SIG-M5 (cell line): ENCODE data around the gene HSPA2.

ENCODE experiments used
- DNase-seq: peaks from one replicate; lab custom pipeline; 2025; lab: John Stamatoyannopoulos, UW

HSPA2 gene

GRCh38 chr14:64540208-64541202, at the start of gene HSPA2:
Gene HSPA2 (plus strand): TSS chr14:64540741. CDS start chr14:64540850, 109 bp downstream.
- peak; percentile 42 for DNase-seq

DNA sequence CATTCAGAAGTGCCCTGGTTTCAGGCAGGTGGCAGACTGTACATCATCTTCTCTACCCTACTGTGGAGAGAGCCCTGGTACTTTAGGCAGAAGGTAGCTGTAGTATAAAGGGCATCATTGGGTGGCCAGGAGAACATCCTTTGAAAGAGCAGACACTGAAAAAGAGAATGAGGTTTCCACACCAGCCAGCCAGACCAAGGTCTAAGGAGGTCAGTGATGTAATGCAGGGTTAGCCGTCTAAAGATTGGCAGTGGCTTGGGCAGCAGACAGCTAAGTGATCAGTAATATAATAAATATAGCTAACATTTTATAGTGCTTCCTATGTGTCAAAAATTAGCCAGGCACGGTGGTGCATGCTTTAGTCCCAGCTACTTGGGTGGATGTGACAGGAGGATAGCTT, 48.9 kb upstream of the HSPA2 start:
- DNase-seq, result no peak

DNA sequence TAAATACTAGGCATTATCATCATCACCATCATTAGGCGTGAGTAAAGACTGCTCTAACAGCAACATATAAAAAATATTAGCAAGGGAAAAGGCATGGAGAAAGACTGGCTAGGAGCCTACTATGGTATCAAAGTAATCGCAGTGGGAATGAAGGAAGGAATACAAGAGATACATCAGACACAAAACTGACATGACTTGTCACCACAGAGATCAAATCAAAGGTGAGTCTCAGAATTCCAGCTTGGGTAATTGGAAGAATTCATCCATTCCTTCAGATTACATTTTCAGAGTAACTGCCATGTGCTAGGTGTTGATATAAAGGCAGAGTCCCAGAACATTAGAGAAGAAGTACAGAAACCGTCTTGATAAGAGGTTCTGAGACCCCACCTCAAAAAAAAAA, 47.1 kb upstream of the HSPA2 start:
- no peak for DNase-seq

DNA sequence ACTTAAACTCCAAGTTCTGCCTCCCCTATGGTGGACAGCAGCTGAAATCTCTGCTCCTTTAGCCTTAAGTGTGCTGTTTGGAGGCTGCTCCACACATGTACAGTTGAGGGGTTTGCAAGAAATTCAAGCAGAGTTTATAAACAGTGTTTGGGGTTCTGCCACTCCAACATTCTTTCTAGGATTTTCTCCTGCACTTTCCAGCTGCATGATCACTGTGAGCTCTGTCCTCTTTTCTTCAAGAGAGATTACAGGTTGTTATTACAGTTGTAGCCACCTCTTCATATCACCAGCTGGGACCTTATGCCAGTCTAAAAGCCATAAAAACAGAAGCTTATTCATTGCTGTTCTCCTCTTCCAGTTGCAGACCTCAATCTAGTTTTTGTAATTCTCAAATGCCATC, 45.3 kb upstream of the HSPA2 start:
- DNase-seq, result no peak

DNA sequence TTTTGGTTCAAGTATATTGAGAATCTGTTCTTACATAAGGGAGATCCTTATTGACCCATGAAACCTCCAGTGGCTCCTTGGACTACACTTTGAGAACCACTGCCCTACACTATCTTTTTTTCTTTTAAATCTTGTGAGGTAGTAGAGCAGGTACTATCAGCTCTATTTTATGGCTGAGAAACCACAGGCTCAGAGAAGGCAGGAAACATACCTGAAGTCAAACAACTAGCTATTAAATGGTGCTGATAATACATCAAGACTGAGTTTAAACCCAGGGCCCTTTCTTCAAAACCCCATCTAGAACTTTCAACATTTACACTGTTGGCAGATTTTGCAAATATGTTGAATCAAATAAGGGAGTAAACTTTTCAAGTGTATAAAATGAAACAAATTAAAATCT, 43.8 kb upstream of the HSPA2 start:
- DNase-seq, result no peak

- no peak for DNase-seq
These were observed 40.5 kb upstream of the HSPA2 start for GRCh38 chr14:64500088-64500487.

GRCh38 chr14:64501411-64502171, 39.0 kb upstream of the HSPA2 start:
- DNase-seq, result no peak

DNA sequence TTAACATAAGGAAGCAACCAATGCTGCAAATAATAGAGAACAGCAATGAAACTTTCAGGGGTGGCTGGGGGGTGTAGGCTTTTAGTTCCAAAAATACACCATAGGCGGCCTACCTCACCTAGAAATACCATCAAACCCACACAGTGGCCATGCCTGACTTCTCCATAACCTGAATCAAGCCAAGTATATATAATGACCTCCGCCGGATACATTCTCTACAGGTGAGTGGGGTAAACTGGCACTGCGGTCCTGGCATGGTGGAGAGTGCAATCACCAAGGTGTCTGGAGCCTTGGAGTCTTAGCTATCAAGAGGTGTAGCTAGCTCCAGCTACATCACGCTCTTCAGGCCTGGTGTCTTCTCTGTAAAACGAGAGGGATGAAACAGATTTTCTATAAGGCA, 38.1 kb upstream of the HSPA2 start:
- no peak for DNase-seq

- DNase-seq, result no peak
These were observed 37.6 kb upstream of the HSPA2 start for GRCh38 chr14:64502887-64503433.

DNA sequence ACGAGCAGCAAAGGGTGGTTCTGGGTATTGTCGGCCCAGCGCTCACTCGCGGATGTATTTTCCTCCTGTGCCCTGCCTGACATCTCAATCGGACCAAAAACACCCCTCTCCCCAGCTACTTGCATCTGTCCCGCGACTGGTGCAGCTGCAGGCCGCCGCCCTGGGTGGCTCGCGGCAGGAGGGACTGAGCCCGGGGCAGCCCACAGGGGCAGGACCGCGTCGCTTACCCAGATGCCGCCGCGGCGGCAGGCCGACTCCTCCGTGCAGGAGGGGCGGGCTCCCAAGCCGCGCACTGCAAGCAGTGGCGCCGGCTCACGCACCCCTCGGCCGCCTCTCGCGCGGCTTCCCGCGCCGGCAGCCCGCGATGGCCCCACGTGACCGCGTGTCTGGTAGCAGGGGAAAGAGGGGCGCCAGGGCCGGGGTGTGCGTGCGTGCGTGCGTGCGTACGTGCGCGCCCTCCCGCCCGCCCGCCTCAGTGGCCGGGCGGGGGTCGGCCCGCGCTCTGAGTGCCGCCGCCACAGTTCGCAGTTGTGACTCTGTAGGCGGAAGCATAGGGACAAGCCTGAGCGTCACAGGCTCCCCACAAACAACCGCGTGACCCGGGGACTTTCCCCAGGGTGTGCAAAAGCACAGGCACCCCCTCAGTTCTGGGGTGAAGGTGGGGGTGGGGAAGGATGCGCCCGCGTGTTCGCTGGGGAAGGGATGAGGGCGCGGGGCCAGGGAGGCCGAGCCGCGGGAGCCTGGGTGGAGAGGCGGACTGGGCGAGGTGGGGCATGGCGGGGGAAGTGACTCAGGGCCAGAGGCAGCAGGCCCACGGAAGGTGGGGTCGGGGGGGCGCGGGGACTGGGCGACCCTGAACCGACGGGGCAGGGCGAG, 36.9 kb upstream of the HSPA2 start, which contains the start of gene ZBTB25:
ZBTB25 (minus strand) TSS at position 405 of the 876 bp plus-strand sequence. CDS start 13,305 bp downstream, outside the sequence.
- DNase-seq, result peak; percentile 4

DNA sequence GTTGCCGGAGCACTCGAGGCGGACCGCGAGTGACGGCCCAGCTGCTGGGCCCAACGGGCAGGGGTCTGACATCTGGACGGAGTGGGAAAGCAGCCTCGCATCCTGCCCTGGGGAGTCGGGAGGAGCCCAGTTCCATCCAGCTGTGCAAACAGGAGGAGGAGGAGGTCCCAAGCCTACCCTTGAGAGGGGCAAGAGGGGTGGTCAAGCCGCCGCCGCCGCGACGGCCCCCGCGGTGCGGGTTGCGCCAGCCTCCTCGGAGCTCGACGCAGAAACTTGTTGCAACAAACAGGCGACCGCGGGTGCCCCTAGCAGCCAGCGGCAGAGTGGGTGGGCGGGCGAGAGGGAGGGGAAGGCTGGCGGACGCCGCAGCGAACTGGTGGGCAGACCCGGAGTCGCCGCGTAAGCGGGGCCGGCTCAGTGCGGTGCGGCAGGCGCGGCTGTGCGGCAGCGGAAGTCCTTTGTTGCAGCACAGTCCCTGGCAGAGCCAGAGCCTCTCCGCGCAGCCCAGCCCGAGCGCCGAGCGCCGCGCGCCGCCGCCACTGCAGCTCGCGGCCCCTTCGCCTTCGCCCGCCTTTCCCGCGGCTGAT, 36.1 kb upstream of the HSPA2 start, which contains the start of gene ZBTB1:
ZBTB1 (plus strand) TSS at position 461 of the 587 bp plus-strand sequence. CDS start 16,735 bp downstream, outside the sequence.
- peak; percentile 39 for DNase-seq

- DNase-seq, result peak; percentile 41
These were observed 35.4 kb upstream of the HSPA2 start for GRCh38 chr14:64504897-64505794.

DNA sequence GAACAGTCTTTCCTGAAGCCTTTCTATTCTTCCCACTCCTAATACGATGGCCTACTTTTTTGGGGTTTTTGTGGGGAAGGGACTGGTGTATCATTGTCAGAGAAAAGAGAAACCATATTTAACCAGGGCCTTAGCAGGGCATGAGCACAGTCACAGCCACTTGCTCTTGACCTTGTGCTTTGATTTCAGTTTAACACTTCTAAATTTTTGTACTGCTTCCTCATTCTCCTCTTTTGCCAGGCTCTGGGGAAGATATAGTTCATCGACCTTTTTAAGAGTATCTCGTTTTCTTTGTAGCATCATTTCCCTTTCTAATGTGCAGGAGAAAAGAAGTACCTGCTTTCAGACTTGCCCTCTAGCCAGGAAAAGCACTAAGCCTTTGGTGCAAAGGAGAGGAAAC, 33.8 kb upstream of the HSPA2 start:
- DNase-seq, result no peak

GRCh38 chr14:64507376-64508156, 33.0 kb upstream of the HSPA2 start:
- DNase-seq, result no peak

DNA sequence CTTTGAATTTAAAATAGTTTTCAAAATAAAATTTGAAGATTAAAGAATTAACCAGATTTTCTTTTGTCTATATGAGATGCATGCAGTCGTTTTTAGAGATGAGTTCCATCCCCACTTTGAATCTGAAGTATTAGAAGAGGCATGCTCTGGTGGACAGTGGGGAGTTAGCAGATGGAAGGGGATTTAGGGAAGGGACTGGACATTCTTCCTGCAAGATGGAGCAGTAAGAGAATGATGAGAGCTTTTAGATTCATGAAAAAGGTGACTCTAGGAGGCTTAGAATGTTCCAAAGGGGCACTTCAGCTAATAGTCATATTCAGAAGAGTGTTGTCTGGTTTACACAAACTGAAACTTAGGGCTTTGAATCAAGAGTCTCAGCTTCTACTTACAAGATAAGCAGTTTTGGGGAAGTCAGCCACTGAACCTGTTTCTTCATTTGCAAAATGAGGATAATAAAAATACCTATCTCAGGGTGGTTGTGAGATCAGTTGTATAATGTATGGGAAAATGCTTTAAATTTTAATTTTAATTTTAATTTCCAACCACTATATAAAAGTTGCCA, 32.2 kb upstream of the HSPA2 start:
- DNase-seq, result no peak

DNA sequence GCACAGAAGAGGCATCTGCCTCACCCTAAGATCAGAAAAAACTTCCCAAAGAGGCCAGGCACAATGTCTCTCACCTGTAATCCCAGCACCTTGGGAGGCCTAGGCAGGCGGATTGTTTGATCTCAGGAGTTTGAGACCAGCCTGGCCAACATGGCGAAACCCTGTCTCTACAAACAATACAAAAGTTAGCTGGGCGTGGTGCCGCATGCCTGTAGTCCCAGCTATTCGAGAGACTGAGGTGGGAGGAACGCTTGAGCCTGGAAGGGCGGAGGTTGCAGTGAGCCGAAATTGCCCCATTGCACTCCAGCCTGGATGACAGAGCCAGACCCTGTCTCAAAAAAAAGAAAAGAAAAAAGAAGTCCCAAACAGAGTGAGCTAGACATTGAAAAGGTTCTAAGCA, 31.5 kb upstream of the HSPA2 start:
- DNase-seq, result no peak

- no peak for DNase-seq
These were observed 29.5 kb upstream of the HSPA2 start for GRCh38 chr14:64510825-64511671.

DNA sequence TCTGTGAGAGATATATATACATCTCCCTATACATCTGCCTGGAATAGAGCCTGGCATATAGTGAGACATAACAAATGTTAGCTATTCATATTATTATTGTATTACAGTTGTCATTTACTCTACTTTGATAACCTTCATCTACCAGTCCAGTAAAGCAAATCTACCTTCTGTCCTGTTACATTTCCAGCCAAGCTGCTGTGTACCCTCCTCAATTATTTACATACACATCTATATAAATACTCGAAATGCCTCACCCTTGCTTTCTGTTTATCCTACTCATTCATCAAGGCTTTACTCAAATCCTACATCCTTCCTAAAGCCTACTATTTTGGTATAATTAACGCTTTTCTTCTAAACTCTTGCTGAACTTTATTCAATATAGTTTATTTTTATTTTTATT, 27.3 kb upstream of the HSPA2 start:
- no peak for DNase-seq
